ENCODE results near the gene LRRN2. TPM values are rescaled to one million over a fixed set of nuclear protein-coding genes. Genes with fewer than 3 reads are reported as not detected.

LRRN2 gene
- total RNA-seq, 1 experiment from 2014 or later = 5.0 TPM

GRCh38 chr1:204714194-204714860 lies 28.8 kb upstream of the LRRN2 start:
- DNase-seq (no peak), ATAC-seq (no peak)
- Histone ChIP-seq H3K9ac (ENCODE audit: low read length) (no peak overlapping the region), H3K4me2 (ENCODE audit: low read length) (no peak overlapping the region), H3F3A (ENCODE audit: low read length, unreplicated experiment) (no peaks in the 10 kb centered on the region), H3K36me3 (ENCODE audit: low read depth, low read length) (no peaks in the 10 kb centered on the region), H3K79me2 (ENCODE audit: low read length) (no peaks in the 10 kb centered on the region), H3K9me3 (ENCODE audit: low read length) (no peaks in the 10 kb centered on the region), H4K20me1 (ENCODE audit: low read length) (no peaks in the 10 kb centered on the region), H3K27me3 (ENCODE audit: low read length) (no peaks in the 10 kb centered on the region), H2AFZ (ENCODE audit: low read length) (no peak overlapping the region), H3K9me2 (replicated peaks; ENCODE audit: low read length) (no peaks in the 10 kb centered on the region), H3K4me1 (ENCODE audit: insufficient read depth, low read length) (no peaks in the 10 kb centered on the region), H3K27ac (ENCODE audit: low read length) (no peak overlapping the region), H3K4me3 (ENCODE audit: low read length) (no peak overlapping the region)
- ChIA-PET POLR2A (ENCODE audit: unreplicated experiment) (no interaction called here), CTCF (interaction anchor here (1.0 kb wide), 1 partner anchor 93 kb away, joined by 3 read pairs; no protein-coding TSS in a partner anchor)
- BruUV-seq (replicated peaks) = no TSS peak
- intact Hi-C loops (cut with micrococcal nuclease) = no loop called here
- TF ChIP-seq EZH2phosphoT487 (IDR thresholded peaks at IDR 0.05; ENCODE audit: borderline replicate concordance, low read length) (no peak), CTCF (conservative IDR thresholded peaks at IDR 0.05; ENCODE audit: low read depth, low read length) (no peak)

DNA sequence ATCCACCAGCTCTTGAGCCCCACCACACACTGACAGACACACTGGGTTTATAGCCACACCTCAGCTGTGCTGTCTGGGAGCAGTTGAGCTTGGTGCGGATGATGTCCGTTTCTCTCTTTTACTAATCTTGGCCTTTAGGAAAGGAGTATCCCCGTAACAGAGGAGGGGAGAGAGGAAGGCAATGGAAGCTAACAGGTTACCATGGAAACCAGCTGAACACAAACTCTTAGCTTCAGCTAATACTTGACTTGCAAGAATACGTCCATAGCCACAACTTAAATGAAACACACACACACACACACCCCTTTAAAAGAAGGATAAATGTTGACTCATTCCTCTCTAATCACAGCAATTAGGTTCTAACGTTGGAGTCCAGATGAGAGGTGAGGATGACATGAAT lies 28.0 kb upstream of the LRRN2 start:
- Histone ChIP-seq H3K9me2 (replicated peaks; ENCODE audit: low read length) (no peaks in the 10 kb centered on the region), H2AFZ (ENCODE audit: low read length) (no peak overlapping the region), H3K27ac (ENCODE audit: low read length) (no peak overlapping the region), H3K36me3 (ENCODE audit: low read depth, low read length) (no peaks in the 10 kb centered on the region), H3K27me3 (ENCODE audit: low read length) (no peaks in the 10 kb centered on the region), H3F3A (ENCODE audit: low read length, unreplicated experiment) (no peaks in the 10 kb centered on the region), H3K9me3 (ENCODE audit: low read length) (no peaks in the 10 kb centered on the region), H3K4me2 (ENCODE audit: low read length) (no peak overlapping the region), H3K4me3 (ENCODE audit: low read length) (no peak overlapping the region), H4K20me1 (ENCODE audit: low read length) (no peaks in the 10 kb centered on the region), H3K9ac (ENCODE audit: low read length) (no peak overlapping the region), H3K4me1 (ENCODE audit: insufficient read depth, low read length) (peaks cover 7% of the 10 kb centered on the region), H3K79me2 (ENCODE audit: low read length) (no peaks in the 10 kb centered on the region)
- ChIA-PET POLR2A (ENCODE audit: unreplicated experiment) (no interaction called here), CTCF (no interaction called here)
- intact Hi-C loops (cut with micrococcal nuclease) = no loop called here
- no peak for TF ChIP-seq CTCF (conservative IDR thresholded peaks at IDR 0.05; ENCODE audit: low read depth, low read length)
- TF ChIP-seq EZH2 (IDR thresholded peaks at IDR 0.05; ENCODE audit: low read length, unreplicated experiment) = no peak
- TF ChIP-seq EZH2phosphoT487 (IDR thresholded peaks at IDR 0.05; ENCODE audit: borderline replicate concordance, low read length) = no peak
- no TSS peak for BruUV-seq (replicated peaks)
- no peak for DNase-seq
- ATAC-seq = no peak

- POLR2A ChIA-PET (ENCODE audit: unreplicated experiment) = no interaction called here
- Histone ChIP-seq H3K36me3 (ENCODE audit: low read depth, low read length) (no peaks in the 10 kb centered on the region), H3K79me2 (ENCODE audit: low read length) (no peaks in the 10 kb centered on the region), H3F3A (ENCODE audit: low read length, unreplicated experiment) (no peaks in the 10 kb centered on the region), H3K4me3 (ENCODE audit: low read length) (no peak overlapping the region), H3K4me2 (ENCODE audit: low read length) (no peak overlapping the region), H3K27ac (ENCODE audit: low read length) (no peak overlapping the region), H3K9me3 (ENCODE audit: low read length) (no peaks in the 10 kb centered on the region), H3K9me2 (replicated peaks; ENCODE audit: low read length) (no peaks in the 10 kb centered on the region), H3K4me1 (ENCODE audit: insufficient read depth, low read length) (peaks cover 12% of the 10 kb centered on the region), H4K20me1 (ENCODE audit: low read length) (no peaks in the 10 kb centered on the region), H3K27me3 (ENCODE audit: low read length) (no peaks in the 10 kb centered on the region), H2AFZ (ENCODE audit: low read length) (no peak overlapping the region), H3K9ac (ENCODE audit: low read length) (no peak overlapping the region)
- intact Hi-C loops (cut with micrococcal nuclease) = no loop called here
- ATAC-seq (no peak), DNase-seq (no peak)
- no peak for TF ChIP-seq EZH2 (IDR thresholded peaks at IDR 0.05; ENCODE audit: low read length, unreplicated experiment)
- no peak for TF ChIP-seq CTCF (conservative IDR thresholded peaks at IDR 0.05; ENCODE audit: low read depth, low read length)
- TF ChIP-seq EZH2phosphoT487 (IDR thresholded peaks at IDR 0.05; ENCODE audit: borderline replicate concordance, low read length) = no peak
- no TSS peak for BruUV-seq (replicated peaks)
- CTCF ChIA-PET = no interaction called here
Measured at GRCh38 chr1:204712708-204713430, 27.3 kb upstream of the LRRN2 start.
